HepG2 (cell line): Measurements from ENCODE around the gene HES7. TPM values are rescaled to one million over a fixed set of nuclear protein-coding genes. Genes with fewer than 3 reads are reported as not detected.

ENCODE experiments used
- ARID2 ChIP-seq: sonication (generic); formaldehyde crosslinking; IDR thresholded peaks from 2 replicates; pipeline ENCODE4 v1.8.1; 2022; ENCODE audit warnings: mild to moderate bottlenecking, missing genetic modification reagents, borderline replicate concordance
- ATF4 ChIP-seq, 2 experiments: fragments of 450-650 bp in 1 of 2; sonication (generic) in 1 of 2; formaldehyde crosslinking; IDR thresholded peaks; 2 replicates each; pipeline versions ENCODE4 v1.5.0 to v1.8.0; 2020 to 2022; ENCODE audit warnings: mild to moderate bottlenecking in 1 of 2, missing genetic modification reagents in 1 of 2
- CBX2 ChIP-seq, 2 experiments: fragments of 200-600 bp in 1 of 2; sonication (generic); formaldehyde crosslinking in 1 of 2; IDR thresholded peaks; 2 replicates each; pipeline versions ENCODE4 v1.7.0 to v1.8.1; 2018 to 2022; ENCODE audit warnings: low read depth in 2 of 2, low read length in 1 of 2, mild to moderate bottlenecking in 1 of 2, missing genetic modification reagents in 1 of 2
- CCAR2 ChIP-seq: fragments of 200-400 bp; formaldehyde crosslinking; optimal IDR thresholded peaks from 2 replicates; pipeline ENCODE3; 2018; ENCODE audit warnings: low read depth, mild to moderate bottlenecking, low read length, moderate library complexity
- DR1 ChIP-seq: sonication (generic); formaldehyde crosslinking; IDR thresholded peaks from 2 replicates; pipeline ENCODE4 v1.8.0; 2021; ENCODE audit warnings: mild to moderate bottlenecking, missing genetic modification reagents, inconsistent platforms
- ETV5 ChIP-seq: IDR thresholded peaks from 2 replicates; pipeline ENCODE4 v1.6.1; 2018; ENCODE audit warnings: missing biosample characterization, missing genetic modification reagents, inconsistent platforms, borderline replicate concordance
- GATA4 ChIP-seq: sonication (generic); IDR thresholded peaks from 2 replicates; pipeline ENCODE4 v1.6.1; 2016; ENCODE audit warnings: antibody characterized with exemption, low read depth, borderline replicate concordance
- HOXD1 ChIP-seq: sonication (generic); formaldehyde crosslinking; IDR thresholded peaks from 2 replicates; pipeline ENCODE4 v1.5.0; 2020; ENCODE audit warnings: missing genetic modification reagents
- KDM5B ChIP-seq: sonication (generic); formaldehyde crosslinking; IDR thresholded peaks from 2 replicates; pipeline ENCODE4 v1.4.0; 2020; ENCODE audit warnings: missing genetic modification reagents, mild to moderate bottlenecking, borderline replicate concordance
- MYPOP ChIP-seq: sonication (generic); formaldehyde crosslinking; IDR thresholded peaks from 2 replicates; pipeline ENCODE4 v1.8.1; 2023; ENCODE audit warnings: mild to moderate bottlenecking, moderate library complexity, missing genetic modification reagents
- NKX3-1 ChIP-seq: sonication (generic); formaldehyde crosslinking; IDR thresholded peaks from 2 replicates; pipeline ENCODE4 v1.5.0; 2020; ENCODE audit warnings: missing genetic modification reagents
- NR0B2 ChIP-seq: sonication (generic); formaldehyde crosslinking; IDR thresholded peaks from 2 replicates; pipeline ENCODE4 v1.4.0; 2020; ENCODE audit warnings: mild to moderate bottlenecking, missing genetic modification reagents
- PATZ1 ChIP-seq: sonication (generic); formaldehyde crosslinking; IDR thresholded peaks from 2 replicates; pipeline ENCODE4 v1.4.0; 2020; ENCODE audit warnings: missing genetic modification reagents
- POLR2AphosphoS5 ChIP-seq: IDR thresholded peaks from 2 replicates; pipeline ENCODE4 v1.6.1; 2012; ENCODE audit warnings: low read depth, low read length
- RBAK ChIP-seq: sonication (generic); formaldehyde crosslinking; IDR thresholded peaks from 2 replicates; pipeline ENCODE4 v1.5.1; 2020; ENCODE audit warnings: mild to moderate bottlenecking, missing genetic modification reagents
- RORA ChIP-seq: sonication (generic); formaldehyde crosslinking; IDR thresholded peaks from 2 replicates; pipeline ENCODE4 v1.5.0; 2020; ENCODE audit warnings: mild to moderate bottlenecking, missing genetic modification reagents, moderate library complexity
- SALL1 ChIP-seq: sonication (generic); formaldehyde crosslinking; IDR thresholded peaks from 2 replicates; pipeline ENCODE4 v1.8.0; 2022; ENCODE audit warnings: mild to moderate bottlenecking, missing genetic modification reagents
- SIN3B ChIP-seq: fragments of 150-350 bp; IDR thresholded peaks from 2 replicates; pipeline ENCODE4 v1.6.1; 2014; ENCODE audit warnings: low read length
- XRCC5 ChIP-seq: fragments of 200-400 bp; formaldehyde crosslinking; optimal IDR thresholded peaks from 2 replicates; pipeline ENCODE3; 2017; ENCODE audit warnings: mild to moderate bottlenecking, low read length
- YY1 ChIP-seq: IDR thresholded peaks from 2 replicates; pipeline ENCODE4 v1.6.1; 2011; ENCODE audit warnings: low read length, low read depth, moderate library complexity, mild to moderate bottlenecking; ENCODE audit not compliant: insufficient read depth, insufficient replicate concordance
- ZBTB42 ChIP-seq: sonication (generic); formaldehyde crosslinking; IDR thresholded peaks from 2 replicates; pipeline ENCODE4 v1.5.0; 2020; ENCODE audit warnings: mild to moderate bottlenecking, missing genetic modification reagents
- ZFP1 ChIP-seq: IDR thresholded peaks from 2 replicates; pipeline ENCODE4 v1.6.1; 2016
- ZNF501 ChIP-seq: sonication (generic); formaldehyde crosslinking; IDR thresholded peaks from 2 replicates; pipeline ENCODE4 v1.5.1; 2020; ENCODE audit warnings: mild to moderate bottlenecking, moderate library complexity, missing genetic modification reagents
- ZNF598 ChIP-seq: sonication (generic); formaldehyde crosslinking; IDR thresholded peaks from 2 replicates; pipeline ENCODE4 v1.5.1; 2020; ENCODE audit warnings: mild to moderate bottlenecking, missing genetic modification reagents, borderline replicate concordance
- ZNF747 ChIP-seq: sonication (generic); formaldehyde crosslinking; IDR thresholded peaks from 2 replicates; pipeline ENCODE4 v1.8.1; 2023; ENCODE audit warnings: missing genetic modification reagents, mild to moderate bottlenecking, borderline replicate concordance
- ZNF749 ChIP-seq: sonication (generic); formaldehyde crosslinking; IDR thresholded peaks from 2 replicates; pipeline ENCODE4 v1.8.0; 2022; ENCODE audit warnings: mild to moderate bottlenecking, missing genetic modification reagents, moderate library complexity, borderline replicate concordance
- ZSCAN22 ChIP-seq: sonication (generic); formaldehyde crosslinking; IDR thresholded peaks from 2 replicates; pipeline ENCODE4 v1.4.0; 2020; ENCODE audit warnings: mild to moderate bottlenecking, missing genetic modification reagents
- polyA plus RNA-seq, 8 experiments: library from polyadenylated mRNA; depleted of rRNA in 3 of 8; stranded (reverse) in 7 of 8; unstranded in 1 of 8; fragments of >200 nt; fragmentation: Illumina TruSeq in 4 of 8; extraction: Trizol in 4 of 8; gene quantifications; 2 replicates each; pipeline versions ENCODE4 v1.2.1 to v1.2.3, GENCODE V29; 2011 to 2016; ENCODE audit warnings: low read depth in 4 of 8, missing spikeins in 1 of 8, mixed read lengths in 1 of 8; ENCODE audit not compliant: insufficient read depth in 1 of 8
- total RNA-seq, 5 experiments: library from RNA; depleted of rRNA; stranded (reverse); fragments of >200 nt; fragmentation: Illumina TruSeq; extraction: Trizol; gene quantifications; 2 replicates each; pipeline ENCODE4 v1.2.3, GENCODE V29; 2016; ENCODE audit warnings: low read depth in 1 of 5

The HES7 gene
- total and polyA plus RNA-seq, 2 of the 13 experiments (the other 11 are each of a cell fraction or from before 2014, with no cell fraction given): not detected

GRCh38 chr17:8121681-8122421, 2.1 kb downstream of the HES7 start (continued):
- TF ChIP-seq ATF4 (CRISPR knock-in tag; IDR thresholded peaks at IDR 0.05): no peak
- no peak for TF ChIP-seq SIN3B
- no peak for TF ChIP-seq ARID2 (CRISPR knock-in tag)
- peak; percentile 44; the same call in 1 of the 2 replicates for TF ChIP-seq ZNF598 (CRISPR knock-in tag)
- TF ChIP-seq ZBTB42 (CRISPR knock-in tag): peak; percentile 67; the same call in 1 of the 2 replicates
- no peak for TF ChIP-seq ETV5
- peak; percentile 33 for TF ChIP-seq XRCC5
- peak; percentile 81 for TF ChIP-seq MYPOP (CRISPR knock-in tag)
- peak; percentile 32; the same call in 1 of the 2 replicates for TF ChIP-seq SALL1
- TF ChIP-seq ZNF501 (CRISPR knock-in tag): no peak
- TF ChIP-seq ZNF747 (CRISPR knock-in tag): no peak
- TF ChIP-seq DR1 (CRISPR knock-in tag): no peak
- no peak for TF ChIP-seq PATZ1 (CRISPR knock-in tag)
- TF ChIP-seq KDM5B (CRISPR knock-in tag): peak; percentile 63; the same call in 1 of the 2 replicates
- no peak for TF ChIP-seq RORA (CRISPR knock-in tag)
- TF ChIP-seq POLR2AphosphoS5: no peak
- TF ChIP-seq NKX3-1 (CRISPR knock-in tag): no peak
- TF ChIP-seq CBX2 (IDR thresholded peaks at IDR 0.05; ENCODE audit: low read depth, low read length): no peak
- no peak for TF ChIP-seq CBX2 (CRISPR knock-in tag; IDR thresholded peaks at IDR 0.05; ENCODE audit: low read depth)
- no peak for TF ChIP-seq ZNF749 (CRISPR knock-in tag)
- no peak for TF ChIP-seq GATA4
- peak; percentile 29 for TF ChIP-seq YY1
- TF ChIP-seq CCAR2: no peak
- no peak for TF ChIP-seq ZSCAN22 (CRISPR knock-in tag)
- TF ChIP-seq RBAK: no peak
- no peak for TF ChIP-seq ZFP1 (CRISPR knock-in tag)
- TF ChIP-seq NR0B2: 0 out of 2 replicates have a peak, but pooled peaks have one; percentile 54
- TF ChIP-seq HOXD1 (CRISPR knock-in tag): no peak
